Transverse colon (tissue), 4 donors: Measurements from ENCODE around the gene SETX. TPM values are rescaled to one million over a fixed set of nuclear protein-coding genes. Genes with fewer than 3 reads are reported as not detected.

ENCODE experiments used
- DNase-seq: peaks from one replicate; pipeline ENCODE4 v3.0.0-alpha.2; 2019
- H3K27ac ChIP-seq, 4 donors: fragments of 200-600 bp; sonication (generic); 2 replicates each; pipeline ENCODE4 v1.5.1; 2016 to 2018; ENCODE audit warnings: inconsistent platforms in 4 of 4
- H3K27me3 ChIP-seq: fragments of 200-600 bp; sonication (generic); 2 replicates; pipeline ENCODE4 v1.5.1; 2017; ENCODE audit warnings: inconsistent platforms
- H3K36me3 ChIP-seq, 4 donors: fragments of 200-600 bp; sonication (generic); 2 replicates each; pipeline ENCODE4 v1.5.1; 2017 to 2019; ENCODE audit warnings: inconsistent platforms in 4 of 4
- H3K4me1 ChIP-seq, 4 donors: fragments of 200-600 bp; sonication (generic); 2 replicates each; pipeline ENCODE4 v1.5.1; 2017 to 2020; ENCODE audit warnings: inconsistent platforms in 4 of 4
- H3K4me3 ChIP-seq, 4 donors: fragments of 200-600 bp; sonication (generic); 1 replicate in 1 of 4; 2 replicates in 3 of 4; pipeline versions ENCODE4 v1.5.1 to v1.6.1; 2017 to 2019; ENCODE audit warnings: inconsistent platforms in 4 of 4
- H3K9me3 ChIP-seq, 2 donors: fragments of 200-600 bp; sonication (generic); 2 replicates each; pipeline ENCODE4 v1.5.1; 2017 to 2019; ENCODE audit warnings: inconsistent platforms in 2 of 2
- CTCF ChIP-seq, 5 experiments: fragments of 200-600 bp in 3 of 5; fragments of 450-650 bp in 2 of 5; sonication (generic) in 3 of 5; IDR thresholded peaks; 1 replicate in 2 of 5; 2 replicates in 3 of 5; pipeline ENCODE4 v1.5.1; 2016 to 2017; ENCODE audit warnings: antibody characterized with exemption in 5 of 5, inconsistent platforms in 3 of 5, mild to moderate bottlenecking in 2 of 5, moderate library complexity in 1 of 5
- EP300 ChIP-seq: sonication (generic); formaldehyde crosslinking; IDR thresholded peaks from one replicate; pipeline ENCODE4 v1.6.1; 2017; ENCODE audit warnings: antibody characterized with exemption, low read depth
- POLR2A ChIP-seq: fragments of 450-650 bp; IDR thresholded peaks from one replicate; pipeline ENCODE4 v1.6.1; 2016; ENCODE audit warnings: antibody characterized with exemption, mild to moderate bottlenecking, moderate library complexity
- POLR2AphosphoS5 ChIP-seq, 3 donors: sonication (generic); formaldehyde crosslinking; IDR thresholded peaks; one replicate each; pipeline ENCODE4 v1.6.1; 2016; ENCODE audit warnings: antibody characterized with exemption in 3 of 3
- WGBS, 2 donors: methylation state at CpG; one replicate each; pipeline ENCODE4 v1.1.5; 2018; ENCODE audit warnings: low coverage in 1 of 2; 5-methylcytosine and 5-hydroxymethylcytosine counted together
- in situ Hi-C, 4 donors: fragments of 200-750 bp; cut with MboI; loops; one replicate each; pipeline versions ENCODE4 v1.15.0 to v1.15.1; 2017; ENCODE audit warnings: low sequenced_read_pairs in 3 of 4, low pct_ligation_motif_present in 1 of 4, low pct_unique_long_range_greater_than_20kb in 1 of 4
- intact Hi-C: fragments of 100-400 bp; cut with DNase I; formaldehyde crosslinking; loops from one replicate; pipeline ENCODE4 v1.15.1; 2023; ENCODE audit warnings: low total_unique reads
- total RNA-seq, 4 donors: library from RNA; depleted of rRNA; stranded (reverse); fragments of >200 nt; gene quantifications; one replicate each; pipeline ENCODE4 v1.1.0, GENCODE V29; 2016

The SETX gene
- total RNA-seq, 4 donors from 2014 or later: 27.7 to 70.5 (median 48.5) TPM

- H3K4me3 ChIP-seq: no peak overlapping the region
- DNase-seq: no peak
- no peaks in the 10 kb centered on the region for H3K36me3 ChIP-seq
- 87% methylated on average over 19 of the region's 20 CpGs; no CpG with 5 or more reads in 1 of the 2 donors for WGBS, 2 donors
- in situ Hi-C loops (loop anchor here in 3 of 4 donors (5.0 to 25.0 kb wide), 4 partner anchors 486 to 688 kb away; no protein-coding TSS in a partner anchor), intact Hi-C loops (no loop called here)
- TF ChIP-seq EP300: no peak
- TF ChIP-seq POLR2A: no peak
- TF ChIP-seq CTCF (IDR thresholded peaks at IDR 0.05): no peak
- no peak for TF ChIP-seq POLR2AphosphoS5 (IDR thresholded peaks at IDR 0.05)
- H3K27ac ChIP-seq: no peak overlapping the region
- peaks cover 0 to 3% (median 0%) of the 10 kb centered on the region in 4 donors for H3K4me1 ChIP-seq
- peaks cover 0 to 4% of the 10 kb centered on the region in 2 donors for H3K9me3 ChIP-seq
- peaks cover 50% of the 10 kb centered on the region for H3K27me3 ChIP-seq
Observed at GRCh38 chr9:132250324-132251262, 104.2 kb downstream of the SETX start.

GRCh38 chr9:132249690-132250089 lies 105.1 kb downstream of the SETX start:
- TF ChIP-seq CTCF (IDR thresholded peaks at IDR 0.05) (no peak), EP300 (no peak), POLR2AphosphoS5 (IDR thresholded peaks at IDR 0.05) (no peak), POLR2A (no peak)
- intact Hi-C loops (no loop called here), in situ Hi-C loops (loop anchor here in 3 of 4 donors (5.0 to 25.0 kb wide), 4 partner anchors 485 to 687 kb away; no protein-coding TSS in a partner anchor)
- peaks cover 0 to 4% of the 10 kb centered on the region in 2 donors for H3K9me3 ChIP-seq
- H3K27ac ChIP-seq: no peak overlapping the region
- H3K27me3 ChIP-seq: peaks cover 59% of the 10 kb centered on the region
- H3K4me3 ChIP-seq: no peak overlapping the region
- H3K36me3 ChIP-seq: no peaks in the 10 kb centered on the region
- DNase-seq: no peak
- 74% methylated on average over 5 of the region's 8 CpGs; no CpG with 5 or more reads in 1 of the 2 donors for WGBS, 2 donors
- peaks cover 0 to 3% (median 0%) of the 10 kb centered on the region in 4 donors for H3K4me1 ChIP-seq

GRCh38 chr9:132249123-132249522 lies 105.7 kb downstream of the SETX start:
- in situ Hi-C loops: no loop called here
- Histone ChIP-seq H3K4me1 (peaks cover 0 to 3% (median 0%) of the 10 kb centered on the region in 4 donors), H3K27me3 (peaks cover 64% of the 10 kb centered on the region), H3K4me3 (no peak overlapping the region), H3K27ac (no peak overlapping the region), H3K9me3 (peaks cover 0 to 4% of the 10 kb centered on the region in 2 donors), H3K36me3 (no peaks in the 10 kb centered on the region)
- intact Hi-C loops: no loop called here
- WGBS, 2 donors: 48% methylated on average over 6 of the region's 6 CpGs; no CpG with 5 or more reads in 1 of the 2 donors
- no peak for TF ChIP-seq CTCF (IDR thresholded peaks at IDR 0.05)
- TF ChIP-seq POLR2A: no peak
- TF ChIP-seq EP300: no peak
- TF ChIP-seq POLR2AphosphoS5 (IDR thresholded peaks at IDR 0.05): no peak
- no peak for DNase-seq

GRCh38 chr9:132247942-132248341 lies 106.8 kb downstream of the SETX start:
- H3K27ac ChIP-seq: no peak overlapping the region
- no peaks in the 10 kb centered on the region for H3K36me3 ChIP-seq
- peaks cover 0 to 4% of the 10 kb centered on the region in 2 donors for H3K9me3 ChIP-seq
- DNase-seq: no peak
- H3K4me3 ChIP-seq: no peak overlapping the region
- in situ Hi-C loops: no loop called here
- 73% methylated on average over 4 to 8 of the region's 8 CpGs for WGBS, 2 donors
- no peak for TF ChIP-seq POLR2AphosphoS5 (IDR thresholded peaks at IDR 0.05)
- no peak for TF ChIP-seq EP300
- no peak for TF ChIP-seq POLR2A
- TF ChIP-seq CTCF (IDR thresholded peaks at IDR 0.05): no peak
- H3K4me1 ChIP-seq: peaks cover 0 to 3% (median 0%) of the 10 kb centered on the region in 4 donors
- peaks cover 76% of the 10 kb centered on the region for H3K27me3 ChIP-seq
- intact Hi-C loops: no loop called here
